Keratinocyte (primary cell): ENCODE measurements around the gene GLIPR1. TPM values are rescaled to one million over a fixed set of nuclear protein-coding genes. Genes with fewer than 3 reads are reported as not detected.
A peak's percentile ranks its signal among the peaks of the same experiment; 100 is the strongest.

Source experiments
- DNase-seq: peaks from one replicate; pipeline ENCODE4 v3.0.0-alpha.2; 2011; ENCODE audit warnings: low read depth, missing footprints, low spot score
- FAIRE-seq: peaks from 2 replicates; lab custom pipeline; 2011; peaks lifted over from hg19 to GRCh38; lab: Jason Lieb, UNC
- H2AFZ ChIP-seq: 2 replicates; pipeline ENCODE4 v1.6.0; 2012; ENCODE audit warnings: low read length, control low read depth, inconsistent platforms; ENCODE audit not compliant: control insufficient read depth
- H3K27ac ChIP-seq: 2 replicates; pipeline ENCODE4 v1.5.1; 2011; ENCODE audit warnings: low read length; ENCODE audit not compliant: control insufficient read depth, insufficient read depth
- H3K27me3 ChIP-seq: 3 replicates; pipeline ENCODE4 v1.6.0; 2011; ENCODE audit warnings: low read length; ENCODE audit not compliant: control insufficient read depth, insufficient read depth; ENCODE audit errors: extremely low read depth
- H3K36me3 ChIP-seq, 2 experiments: 2 replicates in 1 of 2; 3 replicates in 1 of 2; pipeline ENCODE4 v1.5.1; 2011; ENCODE audit warnings: low read length in 2 of 2, mild to moderate bottlenecking in 1 of 2; ENCODE audit not compliant: control insufficient read depth in 2 of 2, insufficient read depth in 2 of 2; ENCODE audit errors: extremely low read depth in 1 of 2
- H3K4me1 ChIP-seq: 3 replicates; pipeline ENCODE4 v1.5.1; 2011; ENCODE audit warnings: low read length; ENCODE audit not compliant: control insufficient read depth, insufficient read depth; ENCODE audit errors: extremely low read depth
- H3K4me2 ChIP-seq: 3 replicates; pipeline ENCODE4 v1.6.0; 2011; ENCODE audit warnings: low read depth, low read length; ENCODE audit not compliant: control insufficient read depth, insufficient read depth; ENCODE audit errors: extremely low read depth
- H3K4me3 ChIP-seq, 3 experiments: fragments of 200-600 bp in 1 of 3; sonication (generic) in 1 of 3; 2 replicates in 2 of 3; 3 replicates in 1 of 3; pipeline ENCODE4 v1.5.1; 2011 to 2016; ENCODE audit warnings: low read length in 3 of 3, mild to moderate bottlenecking in 3 of 3, control low read depth in 2 of 3, inconsistent platforms in 1 of 3, low read depth in 1 of 3, mixed read lengths in 1 of 3, mixed run types in 1 of 3, moderate library complexity in 1 of 3; ENCODE audit not compliant: control insufficient read depth in 2 of 3, insufficient read depth in 2 of 3; ENCODE audit errors: extremely low read depth in 1 of 3
- H3K79me2 ChIP-seq: 2 replicates; pipeline ENCODE4 v1.6.0; 2012; ENCODE audit warnings: low read length; ENCODE audit not compliant: control insufficient read depth, insufficient read depth
- H3K9ac ChIP-seq: 3 replicates; pipeline ENCODE4 v1.6.0; 2011; ENCODE audit warnings: low read length; ENCODE audit not compliant: control insufficient read depth, insufficient read depth; ENCODE audit errors: extremely low read depth
- H3K9me1 ChIP-seq: 3 replicates; pipeline ENCODE4 v1.6.0; 2011; ENCODE audit warnings: low read length; ENCODE audit not compliant: control insufficient read depth, insufficient read depth; ENCODE audit errors: extremely low read depth
- H3K9me3 ChIP-seq: 2 replicates; pipeline ENCODE4 v1.5.1; 2012; ENCODE audit warnings: low read depth, low read length; ENCODE audit not compliant: control insufficient read depth
- H4K20me1 ChIP-seq: 3 replicates; pipeline ENCODE4 v1.6.0; 2011; ENCODE audit warnings: low read length; ENCODE audit not compliant: control insufficient read depth, insufficient read depth; ENCODE audit errors: extremely low read depth
- CTCF ChIP-seq, 3 experiments: IDR thresholded peaks in 1 of 3; conservative IDR thresholded peaks in 1 of 3; optimal IDR thresholded peaks in 1 of 3; 2 replicates in 2 of 3; 3 replicates in 1 of 3; pipeline versions ENCODE3 to v1.5.1; 2011; ENCODE audit warnings: low read length in 3 of 3, mild to moderate bottlenecking in 3 of 3, moderate library complexity in 2 of 3, control low read depth in 1 of 3, inconsistent platforms in 1 of 3; ENCODE audit not compliant: insufficient read depth in 2 of 3; ENCODE audit errors: extremely low read depth in 1 of 3
- EZH2 ChIP-seq: IDR thresholded peaks from one replicate; pipeline ENCODE4 v1.6.1; 2012; ENCODE audit warnings: inconsistent platforms, mild to moderate bottlenecking, low read length, moderate library complexity
- dilution Hi-C: fragments of 300-500 bp; cut with MboI; formaldehyde crosslinking; loops from one replicate; pipeline ENCODE4 v1.7.0; 2020; ENCODE audit warnings: low sequenced_read_pairs; ENCODE audit not compliant: extremely low pct_ligation_motif_present
- polyA plus RNA-seq, 5 experiments: library from polyadenylated mRNA; depleted of rRNA in 3 of 5; stranded (reverse) in 3 of 5; stranded (forward) in 1 of 5; unstranded in 1 of 5; fragments of >200 nt; gene quantifications; 1 replicate in 1 of 5; 2 replicates in 3 of 5; 3 replicates in 1 of 5; pipeline versions ENCODE4 v1.2.1 to v1.2.3, GENCODE V29; 2011 to 2012; ENCODE audit warnings: missing spikeins in 2 of 5, low read depth in 1 of 5, low replicate concordance in 1 of 5

Gene GLIPR1
- polyA plus RNA-seq, 1 donor (not counting 4 experiments of a cell fraction or from before 2014, with no cell fraction given), result 10.2 TPM

- Histone ChIP-seq H3K36me3 (no peaks in the 10 kb centered on the region), H3K79me2 (no peaks in the 10 kb centered on the region), H3K9ac (no peak overlapping the region), H3K9me3 (no peaks in the 10 kb centered on the region), H3K9me1 (no peaks in the 10 kb centered on the region), H3K4me1 (peaks cover 9% of the 10 kb centered on the region), H4K20me1 (no peaks in the 10 kb centered on the region), H3K4me2 (peak overlapping the region; percentile 29), H3K27me3 (no peaks in the 10 kb centered on the region), H2AFZ (peak overlapping the region; percentile 10), H3K27ac (no peak overlapping the region), H3K4me3 (no peak overlapping the region)
- DNase-seq (no peak), FAIRE-seq (no peak)
- no peak for TF ChIP-seq CTCF (optimal IDR thresholded peaks at IDR 0.05 in 1 of 3, IDR thresholded peaks at IDR 0.05 in 1 of 3, conservative IDR thresholded peaks at IDR 0.05 in 1 of 3; ENCODE audit: extremely low read depth in 1 of 3, insufficient read depth in 2 of 3, low read length in 3 of 3)
- no peak for TF ChIP-seq EZH2
- dilution Hi-C loops, result no loop called here
Measured at GRCh38 chr12:75479963-75480461, 543 bp upstream of the GLIPR1 start.

- no peaks in the 10 kb centered on the region for H3K9me3 ChIP-seq
- H4K20me1 ChIP-seq, result no peaks in the 10 kb centered on the region
- dilution Hi-C loops, result no loop called here
- FAIRE-seq, result no peak
- no peaks in the 10 kb centered on the region for H3K79me2 ChIP-seq
- no peaks in the 10 kb centered on the region for H3K27me3 ChIP-seq
- H3K4me1 ChIP-seq, result peaks cover 9% of the 10 kb centered on the region
- peak overlapping the region in 2 of 3 experiments; percentile 1 to 23 for H3K4me3 ChIP-seq
- H2AFZ ChIP-seq, result no peak overlapping the region
- H3K9me1 ChIP-seq, result no peaks in the 10 kb centered on the region
- no peak overlapping the region for H3K27ac ChIP-seq
- no peak for DNase-seq
- no peaks in the 10 kb centered on the region for H3K36me3 ChIP-seq
- H3K9ac ChIP-seq, result no peak overlapping the region
- TF ChIP-seq EZH2 (no peak), CTCF (optimal IDR thresholded peaks at IDR 0.05 in 1 of 3, IDR thresholded peaks at IDR 0.05 in 1 of 3, conservative IDR thresholded peaks at IDR 0.05 in 1 of 3; ENCODE audit: extremely low read depth in 1 of 3, insufficient read depth in 2 of 3, low read length in 3 of 3) (no peak)
- peak overlapping the region; percentile 64 for H3K4me2 ChIP-seq
Measured at GRCh38 chr12:75481013-75481705, 604 bp downstream of the GLIPR1 start.
